SK-N-SH (cell line): ENCODE results near the gene TRIM60. TPM values are rescaled to one million over a fixed set of nuclear protein-coding genes. Genes with fewer than 3 reads are reported as not detected.

Source experiments
- CTCF ChIA-PET: fragments of 300-600, 350-600 bp; formaldehyde crosslinking; extraction: SDS; loops from one replicate; lab custom pipeline; 2021; lab: Yijun Ruan, JAX
- POLR2A ChIA-PET: fragments of 350-600 bp; sonication (Branson Sonifier 250); formaldehyde crosslinking; extraction: SDS; loops from one replicate; lab custom pipeline; 2020; ENCODE audit warnings: antibody characterized with exemption, inconsistent platforms; lab: Yijun Ruan, JAX
- DNase-seq: peaks from one replicate; pipeline ENCODE4 v3.0.0; 2012
- H2AFZ ChIP-seq: fragments of 200-600 bp; sonication (generic); 2 replicates; pipeline ENCODE4 v1.8.1; 2016; ENCODE audit warnings: antibody characterized with exemption, mild to moderate bottlenecking, low read depth
- H3F3A ChIP-seq: fragments of 200-600 bp; sonication (generic); replicated peaks from 2 replicates; pipeline ENCODE3; 2016; ENCODE audit warnings: antibody characterized with exemption, mild to moderate bottlenecking; ENCODE audit not compliant: insufficient read depth
- H3K27ac ChIP-seq, 2 experiments: fragments of 200-500 bp in 1 of 2; fragments of 200-600 bp in 1 of 2; sonication (Bioruptor generic) in 1 of 2; sonication (generic), shearing (Covaris generic) in 1 of 2; 2 replicates each; pipeline versions ENCODE4 v1.5.1 to v1.6.1; 2014 to 2016; ENCODE audit warnings: low read depth in 2 of 2, inconsistent platforms in 1 of 2, low read length in 1 of 2, mild to moderate bottlenecking in 1 of 2, mixed read lengths in 1 of 2
- H3K27me3 ChIP-seq: fragments of 200-600 bp; sonication (generic), shearing (Covaris generic); 2 replicates; pipeline ENCODE4 v1.6.1; 2016; ENCODE audit warnings: mixed run types; ENCODE audit not compliant: insufficient read depth
- H3K36me3 ChIP-seq, 2 experiments: fragments of 200-500 bp in 1 of 2; fragments of 200-600 bp in 1 of 2; sonication (Bioruptor generic) in 1 of 2; sonication (generic) in 1 of 2; replicated peaks in 1 of 2; 2 replicates each; pipeline versions ENCODE3 to v1.5.1; 2014 to 2016; ENCODE audit warnings: low read length in 1 of 2, mild to moderate bottlenecking in 1 of 2; ENCODE audit not compliant: insufficient read depth in 2 of 2, control insufficient read depth in 1 of 2
- H3K4me1 ChIP-seq, 2 experiments: fragments of 200-500 bp in 1 of 2; fragments of 200-600 bp in 1 of 2; sonication (Bioruptor generic) in 1 of 2; sonication (generic), shearing (Covaris generic) in 1 of 2; 2 replicates each; pipeline versions ENCODE4 v1.5.1 to v1.6.1; 2014 to 2016; ENCODE audit warnings: low read depth in 1 of 2, low read length in 1 of 2, mixed run types in 1 of 2; ENCODE audit not compliant: insufficient read depth in 2 of 2, control insufficient read depth in 1 of 2
- H3K4me2 ChIP-seq: fragments of 200-600 bp; sonication (generic), shearing (Covaris generic); 2 replicates; pipeline ENCODE4 v1.6.1; 2017; ENCODE audit warnings: mixed run types
- H3K4me3 ChIP-seq, 2 experiments: fragments of 200-500 bp in 1 of 2; fragments of 200-600 bp in 1 of 2; sonication (Bioruptor generic) in 1 of 2; sonication (generic), shearing (Covaris generic) in 1 of 2; 2 replicates each; pipeline versions ENCODE4 v1.5.1 to v1.8.1; 2014 to 2016; ENCODE audit warnings: low read depth in 2 of 2, inconsistent platforms in 1 of 2, low read length in 1 of 2, mild to moderate bottlenecking in 1 of 2, mixed read lengths in 1 of 2, moderate library complexity in 1 of 2
- H3K79me2 ChIP-seq: fragments of 200-600 bp; sonication (generic); 2 replicates; pipeline ENCODE4 v1.8.1; 2017; ENCODE audit warnings: mild to moderate bottlenecking; ENCODE audit not compliant: insufficient read depth
- H3K9ac ChIP-seq: fragments of 200-600 bp; sonication (generic); 2 replicates; pipeline ENCODE4 v1.6.1; 2017; ENCODE audit warnings: mixed run types
- H3K9me2 ChIP-seq: fragments of 200-600 bp; sonication (generic); 2 replicates; pipeline ENCODE4 v1.6.1; 2017; ENCODE audit warnings: mixed run types
- H3K9me3 ChIP-seq: fragments of 200-600 bp; sonication (generic); 2 replicates; pipeline ENCODE4 v1.6.1; 2017; ENCODE audit warnings: mixed run types, mild to moderate bottlenecking, moderate library complexity
- H4K20me1 ChIP-seq: fragments of 200-600 bp; sonication (generic); 2 replicates; pipeline ENCODE4 v1.6.1; 2017; ENCODE audit warnings: mild to moderate bottlenecking, mixed run types; ENCODE audit not compliant: insufficient read depth
- CHD2 ChIP-seq: fragments of 150-350 bp; IDR thresholded peaks from 2 replicates; pipeline ENCODE4 v1.6.1; 2018; ENCODE audit warnings: low read length; ENCODE audit not compliant: partially characterized antibody
- FOXJ3 ChIP-seq: sonication (generic); formaldehyde crosslinking; IDR thresholded peaks from 2 replicates; pipeline ENCODE4 v1.5.1; 2020; ENCODE audit warnings: mild to moderate bottlenecking, missing genetic modification reagents
- GABPA ChIP-seq: IDR thresholded peaks from 2 replicates; pipeline ENCODE4 v1.4.0; 2012; ENCODE audit warnings: low read depth, mild to moderate bottlenecking
- GATA2 ChIP-seq: sonication (generic); formaldehyde crosslinking; IDR thresholded peaks from 2 replicates; pipeline ENCODE4 v1.5.0; 2020; ENCODE audit warnings: mild to moderate bottlenecking, missing genetic modification reagents
- JUND ChIP-seq: IDR thresholded peaks from 2 replicates; pipeline ENCODE4 v1.4.0; 2012
- MXI1 ChIP-seq: IDR thresholded peaks from 2 replicates; pipeline ENCODE4 v1.6.1; 2012; ENCODE audit warnings: mild to moderate bottlenecking, low read depth, low read length, improper control_type of control experiment
- NRF1 ChIP-seq: IDR thresholded peaks from 2 replicates; pipeline ENCODE4 v1.6.1; 2012; ENCODE audit warnings: low read depth, mild to moderate bottlenecking, low read length
- RAD21 ChIP-seq: IDR thresholded peaks from 2 replicates; pipeline ENCODE4 v1.6.1; 2012; ENCODE audit warnings: mild to moderate bottlenecking, low read length
- SMC3 ChIP-seq: IDR thresholded peaks from 2 replicates; pipeline ENCODE4 v1.6.1; 2012; ENCODE audit warnings: low read depth, low read length, improper control_type of control experiment
- TCF12 ChIP-seq: IDR thresholded peaks from 2 replicates; pipeline ENCODE4 v1.4.0; 2012
- YY1 ChIP-seq: IDR thresholded peaks from 2 replicates; pipeline ENCODE4 v1.4.0; 2012; ENCODE audit warnings: low read depth, mild to moderate bottlenecking
- WGBS: methylation state at CpG from one replicate; pipeline ENCODE4 v1.1.6; 2017; ENCODE audit warnings: low lambda C conversion rate; 5-methylcytosine and 5-hydroxymethylcytosine counted together
- polyA plus RNA-seq, 3 experiments: library from polyadenylated mRNA; depleted of rRNA; stranded (reverse); fragments of >200 nt; gene quantifications; 2 replicates each; pipeline ENCODE4 v1.2.3, GENCODE V29; 2012
- TF ChIP-seq, protein P1 (sequence below): fragments of 200-600 bp; sonication (generic); IDR thresholded peaks from 2 replicates; pipeline ENCODE4 v1.6.1; 2017; ENCODE audit warnings: antibody characterized with exemption, mild to moderate bottlenecking, moderate library complexity
- TF ChIP-seq, protein P2 (sequence below): IDR thresholded peaks from 2 replicates; pipeline ENCODE4 v1.4.0; 2012; ENCODE audit warnings: low read depth, borderline replicate concordance
- TF ChIP-seq, protein P3 (sequence below): IDR thresholded peaks from 2 replicates; pipeline ENCODE4; 2012
- TF ChIP-seq, protein P4 (sequence below): IDR thresholded peaks from 2 replicates; pipeline ENCODE4 v1.4.0; 2012; ENCODE audit warnings: low read depth

TRIM60 gene
- polyA plus RNA-seq, 1 of the 3 experiments (the other 2 are of a cell fraction) = not detected

DNA sequence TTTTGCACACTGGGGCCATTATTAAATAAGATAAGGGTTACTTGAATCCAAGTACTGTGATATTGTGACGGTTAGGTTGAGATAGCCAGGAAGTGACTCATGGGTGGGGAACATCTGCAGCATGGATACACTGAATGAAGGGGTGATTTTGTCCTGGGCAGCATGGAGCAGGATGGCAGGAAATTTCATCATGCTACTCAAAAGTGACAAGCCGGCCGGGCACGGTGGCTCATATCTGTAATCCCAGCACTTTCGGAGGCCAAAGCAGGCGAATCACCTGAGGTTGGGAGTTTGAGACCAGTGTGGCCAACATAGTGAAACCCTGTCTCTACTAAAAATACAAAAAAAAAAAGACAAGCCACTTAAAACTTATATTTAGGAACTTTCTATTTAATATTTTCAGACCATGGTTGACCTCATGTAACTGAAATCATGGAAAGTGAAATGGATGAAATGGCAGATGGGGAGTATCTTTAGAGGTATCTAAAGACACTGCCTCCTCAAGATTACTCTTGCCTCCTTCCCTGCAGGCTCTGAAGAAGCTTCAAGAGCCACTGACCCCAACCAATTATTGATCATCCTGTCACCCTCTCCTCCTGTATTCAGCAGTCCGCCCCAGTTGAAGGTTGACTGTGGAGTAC lies 3.9 kb upstream of the TRIM60 start:
- no peak overlapping the region for H3K4me3 ChIP-seq
- 47% methylated on average over 7 of the region's 7 CpGs for WGBS
- no peaks in the 10 kb centered on the region for H3K4me1 ChIP-seq
- POLR2A ChIA-PET = no interaction called here
- no peak overlapping the region for H2AFZ ChIP-seq
- H3K9me3 ChIP-seq = no peaks in the 10 kb centered on the region
- no peaks in the 10 kb centered on the region for H3K36me3 ChIP-seq
- TF ChIP-seq NRF1 = no peak
- no peak for TF ChIP-seq TCF12
- TF ChIP-seq, protein P1, sequence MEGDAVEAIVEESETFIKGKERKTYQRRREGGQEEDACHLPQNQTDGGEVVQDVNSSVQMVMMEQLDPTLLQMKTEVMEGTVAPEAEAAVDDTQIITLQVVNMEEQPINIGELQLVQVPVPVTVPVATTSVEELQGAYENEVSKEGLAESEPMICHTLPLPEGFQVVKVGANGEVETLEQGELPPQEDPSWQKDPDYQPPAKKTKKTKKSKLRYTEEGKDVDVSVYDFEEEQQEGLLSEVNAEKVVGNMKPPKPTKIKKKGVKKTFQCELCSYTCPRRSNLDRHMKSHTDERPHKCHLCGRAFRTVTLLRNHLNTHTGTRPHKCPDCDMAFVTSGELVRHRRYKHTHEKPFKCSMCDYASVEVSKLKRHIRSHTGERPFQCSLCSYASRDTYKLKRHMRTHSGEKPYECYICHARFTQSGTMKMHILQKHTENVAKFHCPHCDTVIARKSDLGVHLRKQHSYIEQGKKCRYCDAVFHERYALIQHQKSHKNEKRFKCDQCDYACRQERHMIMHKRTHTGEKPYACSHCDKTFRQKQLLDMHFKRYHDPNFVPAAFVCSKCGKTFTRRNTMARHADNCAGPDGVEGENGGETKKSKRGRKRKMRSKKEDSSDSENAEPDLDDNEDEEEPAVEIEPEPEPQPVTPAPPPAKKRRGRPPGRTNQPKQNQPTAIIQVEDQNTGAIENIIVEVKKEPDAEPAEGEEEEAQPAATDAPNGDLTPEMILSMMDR = no peak
- TF ChIP-seq, all 33 proteins: peak for 0
- Histone ChIP-seq H3F3A (no peaks in the 10 kb centered on the region), H3K27me3 (no peaks in the 10 kb centered on the region; the same call in 1 of the 2 replicates), H4K20me1 (no peaks in the 10 kb centered on the region), H3K9me2 (no peaks in the 10 kb centered on the region), H3K27ac (no peak overlapping the region), H3K9ac (no peak overlapping the region), H3K79me2 (no peaks in the 10 kb centered on the region), H3K4me2 (no peak overlapping the region)
- DNase-seq = no peak
- CTCF ChIA-PET = interaction anchor here (0.5 kb wide), 1 partner anchor 877 kb away, joined by 3 read pairs; no protein-coding TSS in a partner anchor

DNA sequence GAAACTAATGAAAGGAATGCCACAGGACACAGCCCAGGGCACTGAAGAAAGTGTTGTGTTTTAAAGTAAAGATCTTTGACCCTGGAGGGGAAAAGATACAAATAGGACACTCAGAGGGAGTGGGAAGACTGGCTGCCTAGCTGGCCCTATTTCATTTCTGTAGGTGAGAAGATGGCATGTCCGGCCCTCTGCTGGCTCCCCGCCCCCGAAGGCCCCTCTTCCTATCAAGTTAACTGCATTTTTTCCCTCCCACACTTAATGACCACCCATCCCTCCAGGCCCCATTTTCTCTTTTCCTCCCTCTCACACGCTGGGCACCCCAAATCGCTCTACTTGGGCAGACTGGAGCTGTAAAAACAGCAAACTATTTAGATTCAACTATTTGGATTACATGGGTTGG lies 16.4 kb downstream of the TRIM60 start:
- no peak for DNase-seq
- H3K4me1 ChIP-seq = no peaks in the 10 kb centered on the region
- ChIA-PET CTCF (no interaction called here), POLR2A (no interaction called here)
- H3K4me2 ChIP-seq = no peak overlapping the region
- H3K9me3 ChIP-seq = no peaks in the 10 kb centered on the region
- H4K20me1 ChIP-seq = no peaks in the 10 kb centered on the region
- 4% methylated on average over 5 of the region's 5 CpGs for WGBS
- H2AFZ ChIP-seq = no peak overlapping the region
- no peaks in the 10 kb centered on the region for H3F3A ChIP-seq
- TF ChIP-seq JUND (no peak), CHD2 (no peak), MXI1 (no peak), FOXJ3 (no peak), TCF12 (no peak), SMC3 (no peak), YY1 (no peak), RAD21 (no peak), GABPA (no peak), GATA2 (CRISPR knock-in tag) (no peak)
- TF ChIP-seq, protein P2, sequence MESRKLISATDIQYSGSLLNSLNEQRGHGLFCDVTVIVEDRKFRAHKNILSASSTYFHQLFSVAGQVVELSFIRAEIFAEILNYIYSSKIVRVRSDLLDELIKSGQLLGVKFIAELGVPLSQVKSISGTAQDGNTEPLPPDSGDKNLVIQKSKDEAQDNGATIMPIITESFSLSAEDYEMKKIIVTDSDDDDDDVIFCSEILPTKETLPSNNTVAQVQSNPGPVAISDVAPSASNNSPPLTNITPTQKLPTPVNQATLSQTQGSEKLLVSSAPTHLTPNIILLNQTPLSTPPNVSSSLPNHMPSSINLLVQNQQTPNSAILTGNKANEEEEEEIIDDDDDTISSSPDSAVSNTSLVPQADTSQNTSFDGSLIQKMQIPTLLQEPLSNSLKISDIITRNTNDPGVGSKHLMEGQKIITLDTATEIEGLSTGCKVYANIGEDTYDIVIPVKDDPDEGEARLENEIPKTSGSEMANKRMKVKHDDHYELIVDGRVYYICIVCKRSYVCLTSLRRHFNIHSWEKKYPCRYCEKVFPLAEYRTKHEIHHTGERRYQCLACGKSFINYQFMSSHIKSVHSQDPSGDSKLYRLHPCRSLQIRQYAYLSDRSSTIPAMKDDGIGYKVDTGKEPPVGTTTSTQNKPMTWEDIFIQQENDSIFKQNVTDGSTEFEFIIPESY = no peak
- TF ChIP-seq, protein P3, sequence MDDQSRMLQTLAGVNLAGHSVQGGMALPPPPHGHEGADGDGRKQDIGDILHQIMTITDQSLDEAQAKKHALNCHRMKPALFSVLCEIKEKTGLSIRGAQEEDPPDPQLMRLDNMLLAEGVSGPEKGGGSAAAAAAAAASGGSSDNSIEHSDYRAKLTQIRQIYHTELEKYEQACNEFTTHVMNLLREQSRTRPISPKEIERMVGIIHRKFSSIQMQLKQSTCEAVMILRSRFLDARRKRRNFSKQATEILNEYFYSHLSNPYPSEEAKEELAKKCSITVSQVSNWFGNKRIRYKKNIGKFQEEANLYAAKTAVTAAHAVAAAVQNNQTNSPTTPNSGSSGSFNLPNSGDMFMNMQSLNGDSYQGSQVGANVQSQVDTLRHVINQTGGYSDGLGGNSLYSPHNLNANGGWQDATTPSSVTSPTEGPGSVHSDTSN = no peak
- TF ChIP-seq, protein P4, sequence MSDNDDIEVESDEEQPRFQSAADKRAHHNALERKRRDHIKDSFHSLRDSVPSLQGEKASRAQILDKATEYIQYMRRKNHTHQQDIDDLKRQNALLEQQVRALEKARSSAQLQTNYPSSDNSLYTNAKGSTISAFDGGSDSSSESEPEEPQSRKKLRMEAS = no peak
- no peaks in the 10 kb centered on the region for H3K36me3 ChIP-seq
- peaks cover 6% of the 10 kb centered on the region; the same call in 1 of the 2 replicates for H3K27me3 ChIP-seq
- no peak overlapping the region for H3K27ac ChIP-seq
- H3K79me2 ChIP-seq = no peaks in the 10 kb centered on the region
- H3K9ac ChIP-seq = no peak overlapping the region
- H3K4me3 ChIP-seq = no peak overlapping the region
- no peaks in the 10 kb centered on the region for H3K9me2 ChIP-seq
